HuH-7.5 (cell line): ENCODE measurements around the gene SAFB.
"Not testable (repeated sequence)": the region's sequence is repeated elsewhere in the genome, so short reads cannot be mapped to it uniquely, and the experiment has no call there.

ENCODE experiments used
- DNase-seq: peaks from one replicate; pipeline ENCODE4 v3.0.0; 2011; ENCODE audit warnings: low spot score

The SAFB gene

DNA sequence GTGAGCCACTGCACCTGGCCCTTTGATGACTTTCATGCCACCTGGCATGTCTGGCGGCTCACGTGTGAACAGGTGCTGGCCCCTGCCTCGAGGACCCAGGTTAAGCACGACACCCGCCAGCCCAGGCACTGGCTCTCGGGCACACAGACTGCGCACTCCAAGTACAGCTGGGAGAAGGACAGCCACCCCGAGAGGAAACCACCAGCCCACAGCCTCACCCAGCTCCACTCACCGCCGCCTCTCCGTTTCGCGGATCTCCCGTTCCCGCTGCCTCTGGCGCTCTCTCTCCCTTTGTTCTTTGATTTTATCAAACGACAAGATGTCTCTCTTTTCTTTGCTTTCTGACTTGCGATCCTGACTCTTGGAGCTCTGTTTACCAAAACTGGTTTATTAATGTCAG lies 27.8 kb upstream of the SAFB start:
- no peak for DNase-seq

DNA sequence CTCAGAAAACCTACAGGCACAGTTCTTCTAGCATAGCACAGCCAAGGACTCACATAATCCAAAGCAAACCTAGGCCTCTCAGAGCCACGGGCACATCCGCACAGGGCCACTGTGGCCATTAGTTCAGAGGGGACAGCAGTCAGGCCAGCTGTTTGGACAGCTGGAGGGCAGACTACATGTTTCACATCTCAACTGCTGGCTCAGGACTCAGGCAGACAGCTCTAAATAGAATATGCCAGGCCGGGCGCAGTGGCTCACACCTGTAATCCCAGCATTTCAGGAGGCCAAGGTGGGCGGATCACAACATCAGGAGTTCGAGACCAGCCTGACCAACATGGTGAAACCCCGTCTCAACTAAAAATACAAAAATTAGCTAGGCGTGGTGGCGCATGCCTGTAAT lies 27.1 kb upstream of the SAFB start:
- DNase-seq: no peak

DNA sequence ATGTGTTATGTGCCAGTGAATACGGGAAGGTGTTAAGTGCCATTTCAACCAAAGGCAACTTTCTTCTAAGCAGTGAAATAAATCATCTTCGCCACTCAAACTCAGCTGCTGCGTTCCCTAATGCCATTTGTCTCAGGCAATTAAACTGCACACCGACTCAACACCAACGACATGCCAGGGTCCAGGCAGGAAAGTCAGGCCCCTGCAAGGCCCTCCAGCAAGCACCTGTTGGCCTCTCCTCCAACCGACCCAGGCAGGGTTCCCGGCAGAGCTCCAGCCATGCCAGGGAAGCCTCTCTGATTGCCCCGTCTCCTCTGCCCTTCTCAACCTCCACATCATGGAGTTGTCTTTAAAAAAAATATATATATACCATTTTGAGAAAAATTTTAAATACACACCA lies 22.1 kb upstream of the SAFB start:
- DNase-seq: no peak

GRCh38 chr19:5603626-5604025 lies 19.3 kb upstream of the SAFB start:
- DNase-seq: no peak

- no peak for DNase-seq
Observed at GRCh38 chr19:5605362-5605761, 17.5 kb upstream of the SAFB start.

DNA sequence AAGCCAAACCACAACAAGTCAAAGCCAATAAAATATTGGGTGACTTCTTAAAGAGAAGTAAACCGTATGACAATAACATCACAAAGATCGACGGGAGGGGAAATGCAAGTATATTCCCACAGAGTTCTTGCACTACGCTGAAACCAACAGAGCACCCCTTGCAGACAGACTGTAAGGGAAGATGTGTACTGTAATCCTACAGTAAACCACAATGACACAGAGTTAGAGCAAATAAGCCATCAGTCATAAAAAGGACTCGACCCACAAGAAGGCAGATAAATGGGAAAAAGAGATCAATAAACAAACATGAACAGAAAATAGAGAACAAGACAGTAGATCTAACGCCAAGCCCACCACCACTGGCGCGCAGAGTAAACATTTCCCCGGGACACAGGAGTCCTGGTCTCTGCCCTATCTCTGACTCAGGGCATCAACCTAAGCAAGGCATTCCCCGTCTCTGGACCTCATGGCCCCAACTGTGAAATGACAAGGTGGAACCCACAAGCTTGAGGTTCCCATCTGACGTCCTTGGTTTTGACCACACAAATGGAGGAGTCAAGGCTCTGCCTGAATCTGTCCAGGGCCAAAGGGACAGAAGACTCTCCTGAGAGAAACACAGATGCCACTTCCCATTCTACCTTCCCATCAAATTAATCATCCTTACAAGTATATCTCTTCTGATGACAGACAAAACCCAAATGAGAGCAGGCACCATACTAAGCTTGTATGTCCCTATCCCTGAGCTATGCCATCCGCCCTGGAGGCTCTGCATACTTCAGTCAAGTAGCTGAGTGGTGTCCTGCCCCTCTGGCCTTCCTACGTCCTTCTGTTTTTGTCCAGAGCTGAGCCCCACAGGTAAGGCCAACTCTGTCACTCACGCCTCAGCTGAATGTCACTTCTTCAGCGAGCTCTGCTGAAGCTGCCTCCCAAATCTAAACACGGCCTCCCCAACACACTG lies 15.3 kb upstream of the SAFB start:
- no peak for DNase-seq

DNA sequence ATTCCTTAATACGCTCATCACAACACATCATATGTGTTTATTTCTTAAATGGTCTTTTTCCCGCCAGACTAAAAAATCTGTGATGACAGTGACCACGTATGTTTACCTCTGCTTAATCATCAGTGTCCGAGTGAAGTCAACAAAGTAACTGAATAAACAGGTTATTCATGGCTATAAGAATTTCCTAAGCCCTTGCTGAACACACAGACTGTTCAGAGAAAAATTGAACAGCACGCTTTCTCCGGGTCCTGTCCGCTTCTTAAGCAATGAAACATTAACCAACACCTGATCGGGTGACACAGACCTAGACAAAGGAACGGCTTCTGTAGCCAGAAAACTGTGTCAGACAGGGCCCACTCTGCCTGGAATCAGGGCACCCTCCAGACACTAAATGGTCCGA lies 14.6 kb upstream of the SAFB start:
- DNase-seq: no peak

DNA sequence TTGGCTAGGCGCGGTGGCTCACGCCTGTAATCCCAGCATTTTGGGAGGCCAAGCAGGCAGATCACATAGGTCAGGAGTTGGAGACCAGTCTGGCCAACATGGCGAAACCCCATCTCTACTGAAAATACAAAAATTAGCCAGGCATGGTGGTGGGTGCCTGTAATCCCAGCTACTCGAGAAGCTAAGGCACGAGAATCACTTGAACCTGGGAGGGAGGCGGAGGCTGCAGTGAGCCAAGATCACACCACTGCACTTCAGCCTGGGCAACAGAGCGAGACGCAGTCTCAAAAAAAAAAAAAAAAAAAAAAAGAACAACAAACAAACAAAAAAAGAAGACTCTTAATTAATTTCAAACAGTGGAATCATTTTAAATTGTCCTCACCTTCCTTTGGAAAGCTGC lies 14.1 kb upstream of the SAFB start:
- DNase-seq: not testable (repeated sequence)

- no peak for DNase-seq
Observed at GRCh38 chr19:5609881-5610448, 12.9 kb upstream of the SAFB start.

- DNase-seq: no peak
Observed at GRCh38 chr19:5612891-5613865, 9.7 kb upstream of the SAFB start.

DNA sequence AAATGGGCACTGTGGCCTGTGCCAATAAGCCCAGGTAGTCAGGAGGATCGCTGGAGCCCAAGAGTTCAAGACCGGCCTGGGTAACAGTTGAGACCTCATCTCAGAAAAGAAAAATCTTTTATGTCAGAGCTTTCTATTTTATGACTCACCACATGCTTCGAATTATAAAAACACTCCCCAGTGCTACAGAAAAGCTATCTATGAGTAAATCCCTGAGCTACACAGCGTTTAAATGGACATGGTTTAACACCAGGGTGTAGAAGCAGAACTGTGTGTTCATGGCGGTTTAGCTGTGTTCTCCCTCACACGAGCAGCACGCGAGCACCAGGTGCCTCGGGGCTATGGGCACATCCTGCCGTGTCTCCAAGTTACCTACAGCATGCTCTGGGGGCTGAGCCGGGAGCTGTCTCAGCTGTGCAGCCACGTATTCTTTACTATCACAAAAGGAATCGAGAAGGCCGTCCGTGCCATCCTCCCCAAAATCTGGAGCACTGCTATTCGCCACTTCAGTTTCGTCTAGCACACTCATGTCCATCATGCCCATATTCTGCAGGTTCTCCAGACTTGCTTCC lies 7.0 kb upstream of the SAFB start:
- DNase-seq: no peak

DNA sequence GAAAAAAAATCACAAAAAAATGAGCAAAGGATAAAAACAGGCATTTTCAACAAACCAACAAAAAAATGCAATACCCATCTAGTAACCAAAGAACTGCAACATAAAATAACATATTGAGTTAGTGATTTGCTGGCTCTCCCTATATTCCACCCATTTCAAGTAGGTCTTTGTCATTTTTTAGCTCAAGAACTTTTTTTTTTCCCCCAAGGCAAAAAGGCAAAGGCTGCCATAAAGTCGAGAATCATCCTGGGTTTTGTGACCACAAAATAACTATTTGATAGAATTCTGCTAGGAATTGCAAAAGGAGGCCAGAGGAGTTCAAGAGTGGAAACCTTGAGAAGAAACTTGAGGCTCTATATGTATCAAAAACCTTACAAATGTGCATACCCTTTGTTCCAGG lies 5.8 kb upstream of the SAFB start:
- no peak for DNase-seq

- no peak for DNase-seq
Observed at GRCh38 chr19:5618591-5618990, 4.3 kb upstream of the SAFB start.

- DNase-seq: no peak
Observed at GRCh38 chr19:5619946-5620345, 2.9 kb upstream of the SAFB start.

- DNase-seq: no peak
Observed at GRCh38 chr19:5621311-5621944, 1.5 kb upstream of the SAFB start.

- DNase-seq: no peak
Observed at GRCh38 chr19:5621945-5622464, 878 bp upstream of the SAFB start.

GRCh38 chr19:5623397-5624017 lies 624 bp downstream of the SAFB start:
- no peak for DNase-seq

- DNase-seq: no peak
Observed at GRCh38 chr19:5624018-5624663, 1.3 kb downstream of the SAFB start.

DNA sequence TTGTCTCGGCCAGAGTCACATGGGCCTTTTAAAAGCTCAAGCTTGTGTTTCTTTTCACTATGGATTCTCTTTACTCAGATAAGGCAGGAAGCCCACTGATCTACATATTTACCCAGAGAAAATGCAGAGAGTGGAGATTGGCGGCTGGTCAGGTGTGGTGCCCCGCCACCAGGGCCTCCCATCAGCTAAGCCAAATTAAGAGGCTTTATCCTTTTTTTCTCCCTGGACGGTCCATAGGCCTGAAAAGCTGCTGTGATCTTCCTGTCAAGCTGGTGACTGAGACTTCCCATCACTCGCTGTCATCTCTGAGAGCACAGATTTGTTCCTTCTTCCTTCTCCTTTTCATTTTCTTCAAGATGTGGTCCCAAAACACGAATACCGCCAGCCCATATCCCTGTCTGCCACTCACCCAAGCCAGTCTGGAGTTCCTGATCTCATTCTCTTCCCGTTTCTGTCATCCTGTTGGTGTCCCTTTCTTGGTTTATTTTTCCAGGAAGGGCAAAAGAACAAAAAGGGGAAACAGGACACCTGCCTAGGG lies 1.9 kb downstream of the SAFB start:
- no peak for DNase-seq

DNA sequence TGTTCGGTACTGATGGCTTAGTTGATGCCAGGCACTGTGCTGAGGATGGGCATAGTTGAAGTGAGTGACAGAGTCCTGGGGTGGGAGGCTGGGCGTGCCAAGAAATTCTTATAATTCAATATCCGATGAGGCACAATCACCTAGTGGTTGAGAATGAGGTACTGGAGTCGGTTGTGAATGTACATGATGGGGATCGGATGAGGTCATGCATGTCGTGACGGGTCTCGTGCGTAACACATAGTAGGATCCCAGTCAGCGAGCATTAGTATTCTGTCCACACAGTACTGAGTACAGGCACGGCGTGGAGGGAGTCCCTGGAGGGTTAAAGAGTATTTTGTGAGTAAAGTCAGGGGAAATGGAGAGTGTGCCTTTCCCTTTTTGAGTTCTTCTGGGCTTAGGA lies 2.8 kb downstream of the SAFB start:
- DNase-seq: no peak
